ENCODE measurements around the gene HOXB6. TPM values are rescaled to one million over a fixed set of nuclear protein-coding genes. Genes with fewer than 3 reads are reported as not detected.

The HOXB6 gene
- total RNA-seq, result 0.08 TPM in 1 of 2 replicates, not detected in the other

GRCh38 chr17:48604770-48605329, at the start of gene HOXB6:
Gene HOXB6 (minus strand): TSS chr17:48604986. CDS start chr17:48598150, 6,836 bp downstream.

GRCh38 chr17:48626245-48627117, 21.7 kb upstream of the HOXB6 start, which contains the start of gene HOXB9:
Gene HOXB9 (minus strand): TSS chr17:48626358. CDS start chr17:48626269, 89 bp downstream.

GRCh38 chr17:48615047-48615962, 10.5 kb upstream of the HOXB6 start, which contains the start of gene HOXB8:
Gene HOXB8 (minus strand): TSS chr17:48615292. CDS start chr17:48614704, 588 bp downstream.

GRCh38 chr17:48610282-48611211, 5.8 kb upstream of the HOXB6 start, which contains the start of gene HOXB7:
Gene HOXB7 (minus strand): TSS chr17:48611017. CDS start chr17:48610918, 99 bp downstream.

GRCh38 chr17:48593126-48593829, 11.5 kb downstream of the HOXB6 start, which contains the start of gene HOXB5:
Gene HOXB5 (minus strand): TSS chr17:48593779. CDS start chr17:48593682, 97 bp downstream.

GRCh38 chr17:48589831-48590606, 14.8 kb downstream of the HOXB6 start, which contains the start of gene HOXB3:
Gene HOXB3 (minus strand): TSS chr17:48590241. CDS start chr17:48552474, 37,767 bp downstream.

GRCh38 chr17:48577946-48578615, 26.7 kb downstream of the HOXB6 start, which contains the start of gene HOXB4:
Gene HOXB4 (minus strand): TSS chr17:48578350. CDS start chr17:48578319, 31 bp downstream.

Other genes starting within 250 kb of the HOXB6 start
- gene SKAP1, start 174.8 kb downstream of the HOXB6 start, total RNA-seq, result not detected in 2 replicates
- gene HOXB1, start 74.0 kb downstream of the HOXB6 start, total RNA-seq, result not detected in 2 replicates
- 0.46 and 0.86 TPM in 2 replicates for gene HOXB2, start 59.9 kb downstream of the HOXB6 start, total RNA-seq
- gene HOXB4, start 26.6 kb downstream of the HOXB6 start, total RNA-seq, result not detected in 2 replicates
- gene HOXB3, start 14.7 kb downstream of the HOXB6 start, total RNA-seq, result 0.84 TPM in 1 of 2 replicates, not detected in the other
- not detected in 2 replicates for gene HOXB5, start 11.2 kb downstream of the HOXB6 start, total RNA-seq
- 0.16 TPM in 1 of 2 replicates, not detected in the other for gene HOXB7, start 6.0 kb upstream of the HOXB6 start, total RNA-seq
- gene HOXB8, start 10.3 kb upstream of the HOXB6 start, total RNA-seq, result not detected in 2 replicates
- not detected in 2 replicates for gene HOXB9, start 21.4 kb upstream of the HOXB6 start, total RNA-seq
- gene PRAC1, start 117.5 kb upstream of the HOXB6 start, total RNA-seq, result not detected in 2 replicates
- not detected in 2 replicates for gene PRAC2, start 118.2 kb upstream of the HOXB6 start, total RNA-seq
- gene HOXB13, start 123.8 kb upstream of the HOXB6 start, total RNA-seq, result not detected in 2 replicates
- not detected in 2 replicates for gene TTLL6, start 212.2 kb upstream of the HOXB6 start, total RNA-seq
- gene CALCOCO2, start 226.0 kb upstream of the HOXB6 start, total RNA-seq, result 27.6 and 32.7 TPM in 2 replicates

Measured in hair follicular keratinocyte (primary cell).